Inferior parietal cortex (tissue), 1 donor: ENCODE data around the gene SIGLEC6.
"Not testable (repeated sequence)": the region's sequence is repeated elsewhere in the genome, so short reads cannot be mapped to it uniquely, and the experiment has no call there.

ENCODE experiments used
- DNase-seq: peaks from one replicate; pipeline ENCODE4 v3.0.0-alpha.2; 2016; ENCODE audit errors: extremely low spot score

The SIGLEC6 gene

GRCh38 chr19:51509823-51510660, 21.4 kb downstream of the SIGLEC6 start:
- DNase-seq = no peak

GRCh38 chr19:51508059-51508733, 23.3 kb downstream of the SIGLEC6 start:
- no peak for DNase-seq

- DNase-seq = no peak
These were observed 23.8 kb downstream of the SIGLEC6 start for GRCh38 chr19:51507640-51508058.

GRCh38 chr19:51507192-51507591, 24.3 kb downstream of the SIGLEC6 start:
- DNase-seq = no peak

- no peak for DNase-seq
These were observed 25.6 kb downstream of the SIGLEC6 start for GRCh38 chr19:51505904-51506303.

GRCh38 chr19:51503896-51504295, 27.6 kb downstream of the SIGLEC6 start:
- no peak for DNase-seq

GRCh38 chr19:51503286-51503817, 28.1 kb downstream of the SIGLEC6 start:
- no peak for DNase-seq

GRCh38 chr19:51501594-51502263, 29.7 kb downstream of the SIGLEC6 start, which contains the start of gene SIGLEC12:
TSS of gene SIGLEC12 (minus strand) at chr19:51501800. CDS start at chr19:51501733, 67 bp downstream.
- no peak for DNase-seq

GRCh38 chr19:51500931-51501330, 30.5 kb downstream of the SIGLEC6 start:
- DNase-seq = not testable (repeated sequence)

- DNase-seq = no peak
These were observed 33.8 kb downstream of the SIGLEC6 start for GRCh38 chr19:51497666-51498065.

GRCh38 chr19:51493776-51494175, 37.7 kb downstream of the SIGLEC6 start:
- DNase-seq = no peak

- DNase-seq = no peak
These were observed 39.9 kb downstream of the SIGLEC6 start for GRCh38 chr19:51491586-51491985.

- DNase-seq = no peak
These were observed 40.8 kb downstream of the SIGLEC6 start for GRCh38 chr19:51490676-51491075.

GRCh38 chr19:51489113-51489512, 42.4 kb downstream of the SIGLEC6 start:
- no peak for DNase-seq

GRCh38 chr19:51488491-51488890, 43.0 kb downstream of the SIGLEC6 start:
- DNase-seq = no peak

GRCh38 chr19:51485960-51486660, 45.4 kb downstream of the SIGLEC6 start:
- DNase-seq = no peak

GRCh38 chr19:51480590-51480989, 50.9 kb downstream of the SIGLEC6 start:
- no peak for DNase-seq

GRCh38 chr19:51479531-51480331, 51.7 kb downstream of the SIGLEC6 start:
- DNase-seq = no peak

- DNase-seq = no peak
These were observed 52.9 kb downstream of the SIGLEC6 start, which contains the start of gene CEACAM18 for GRCh38 chr19:51478381-51479234. TSS of gene CEACAM18 (plus strand) at chr19:51478539.

- no peak for DNase-seq
These were observed 54.1 kb downstream of the SIGLEC6 start for GRCh38 chr19:51477344-51477743.
